H9 (cell line): ENCODE measurements around the gene SLC9A9. TPM values are rescaled to one million over a fixed set of nuclear protein-coding genes. Genes with fewer than 3 reads are reported as not detected.

ENCODE experiments used
- DNase-seq: peaks from one replicate; pipeline ENCODE4 v3.0.0-alpha.2; 2017
- H2AFZ ChIP-seq: one replicate; pipeline ENCODE4 v1.6.1; 2013; ENCODE audit warnings: mild to moderate bottlenecking, low read length, control low read depth, moderate library complexity
- H2AK5ac ChIP-seq: 2 replicates; pipeline ENCODE4 v1.6.1; 2013; ENCODE audit warnings: low read length, control low read depth, mixed read lengths; ENCODE audit not compliant: insufficient read length
- H2BK120ac ChIP-seq: one replicate; pipeline ENCODE4 v1.6.1; 2013; ENCODE audit warnings: low read depth, mild to moderate bottlenecking, low read length, control low read depth, inconsistent platforms; ENCODE audit not compliant: poor library complexity, severe bottlenecking
- H2BK12ac ChIP-seq: 2 replicates; pipeline ENCODE4 v1.6.1; 2013; ENCODE audit warnings: low read length, control low read depth, mixed read lengths, low read depth; ENCODE audit not compliant: insufficient read length
- H2BK15ac ChIP-seq: 2 replicates; pipeline ENCODE4 v1.6.1; 2013; ENCODE audit warnings: low read depth, low read length, control low read depth
- H2BK20ac ChIP-seq: one replicate; pipeline ENCODE4 v1.6.1; 2013; ENCODE audit warnings: low read depth, mild to moderate bottlenecking, low read length, control low read depth, inconsistent platforms; ENCODE audit not compliant: poor library complexity, severe bottlenecking
- H2BK5ac ChIP-seq: 2 replicates; pipeline ENCODE4 v1.6.1; 2013; ENCODE audit warnings: low read length, control low read depth, mixed read lengths; ENCODE audit not compliant: insufficient read length
- H3K14ac ChIP-seq: 2 replicates; pipeline ENCODE4 v1.6.1; 2013; ENCODE audit warnings: low read length, control low read depth; ENCODE audit not compliant: insufficient read depth
- H3K18ac ChIP-seq: 2 replicates; pipeline ENCODE4 v1.6.1; 2013; ENCODE audit warnings: low read depth, mild to moderate bottlenecking, mixed read lengths, low read length, control low read depth; ENCODE audit not compliant: insufficient read length
- H3K23ac ChIP-seq: 2 replicates; pipeline ENCODE4 v1.6.1; 2013; ENCODE audit warnings: low read length, control low read depth, mixed read lengths, low read depth; ENCODE audit not compliant: insufficient read length
- H3K23me2 ChIP-seq: 2 replicates; pipeline ENCODE4 v1.6.1; 2013; ENCODE audit warnings: low read depth, mild to moderate bottlenecking, mixed read lengths, low read length, control low read depth; ENCODE audit not compliant: insufficient read length, poor library complexity, severe bottlenecking
- H3K27ac ChIP-seq: 2 replicates; pipeline ENCODE4 v1.5.1; 2013; ENCODE audit warnings: low read length, control low read depth, mixed read lengths, low read depth; ENCODE audit not compliant: insufficient read length
- H3K27me3 ChIP-seq: 2 replicates; pipeline ENCODE4 v1.6.1; 2013; ENCODE audit warnings: low read length, control low read depth, inconsistent platforms; ENCODE audit not compliant: insufficient read depth
- H3K4ac ChIP-seq: 2 replicates; pipeline ENCODE4 v1.6.1; 2013; ENCODE audit warnings: low read depth, mild to moderate bottlenecking, control low read depth, inconsistent platforms, low read length, moderate library complexity
- H3K4me1 ChIP-seq: 2 replicates; pipeline ENCODE4 v1.6.1; 2013; ENCODE audit warnings: low read length, control low read depth, inconsistent platforms; ENCODE audit not compliant: insufficient read depth
- H3K4me2 ChIP-seq: 2 replicates; pipeline ENCODE4 v1.6.1; 2013; ENCODE audit warnings: low read length, control low read depth, mixed read lengths; ENCODE audit not compliant: insufficient read length, insufficient read depth
- H3K56ac ChIP-seq: 2 replicates; pipeline ENCODE4 v1.6.1; 2013; ENCODE audit warnings: low read depth, mild to moderate bottlenecking, mixed read lengths, low read length, control low read depth; ENCODE audit not compliant: insufficient read length
- H3K79me1 ChIP-seq: 2 replicates; pipeline ENCODE4 v1.6.1; 2013; ENCODE audit warnings: low read depth, mild to moderate bottlenecking, moderate library complexity, low read length, control low read depth, inconsistent platforms; ENCODE audit not compliant: insufficient read depth, poor library complexity, severe bottlenecking
- H3K79me2 ChIP-seq: 2 replicates; pipeline ENCODE4 v1.6.1; 2013; ENCODE audit warnings: low read length, control low read depth, inconsistent platforms; ENCODE audit not compliant: insufficient read depth
- H3K9ac ChIP-seq: 2 replicates; pipeline ENCODE4 v1.6.1; 2013; ENCODE audit warnings: low read length, control low read depth, mixed read lengths; ENCODE audit not compliant: insufficient read length; ENCODE audit errors: extremely low read depth
- H3K9me3 ChIP-seq: one replicate; pipeline ENCODE4 v1.6.1; 2013; ENCODE audit warnings: low read depth, low read length, inconsistent platforms; ENCODE audit not compliant: control insufficient read depth
- H3T11ph ChIP-seq: one replicate; pipeline ENCODE4 v1.6.1; 2013; ENCODE audit warnings: mild to moderate bottlenecking, low read length, control low read depth, inconsistent platforms
- H4K20me1 ChIP-seq: one replicate; pipeline ENCODE4 v1.6.1; 2013; ENCODE audit not compliant: control insufficient read depth, insufficient read length, insufficient read depth
- H4K5ac ChIP-seq: 2 replicates; pipeline ENCODE4 v1.6.1; 2013; ENCODE audit warnings: low read depth, mild to moderate bottlenecking, mixed read lengths, low read length, control low read depth; ENCODE audit not compliant: insufficient read length
- H4K8ac ChIP-seq: replicated peaks from 2 replicates; pipeline ENCODE4 v1.6.1; 2013; ENCODE audit warnings: low read length, control low read depth, mixed read lengths, low read depth; ENCODE audit not compliant: insufficient read length
- H4K91ac ChIP-seq: 2 replicates; pipeline ENCODE4 v1.6.1; 2013; ENCODE audit warnings: low read depth, mild to moderate bottlenecking, moderate library complexity, mixed read lengths, low read length, control low read depth; ENCODE audit not compliant: insufficient read length
- H3K27ac Mint-ChIP-seq, 3 experiments: 2 replicates in 2 of 3; 3 replicates in 1 of 3; pipeline ENCODE4 v1.8.0; 2020 to 2021; ENCODE audit warnings: mixed read lengths in 3 of 3, mild to moderate bottlenecking in 1 of 3, moderate library complexity in 1 of 3
- H3K27me3 Mint-ChIP-seq: 2 replicates; pipeline ENCODE4 v1.8.0; 2021; ENCODE audit warnings: low read depth, mild to moderate bottlenecking, moderate library complexity, mixed read lengths
- H3K36me3 Mint-ChIP-seq, 3 experiments: 2 replicates in 2 of 3; 3 replicates in 1 of 3; pipeline ENCODE4 v1.8.0; 2020 to 2021; ENCODE audit warnings: low read depth in 3 of 3, mixed read lengths in 3 of 3; ENCODE audit not compliant: insufficient read depth in 1 of 3
- H3K4me1 Mint-ChIP-seq, 2 experiments: 2 replicates each; pipeline ENCODE4 v1.8.0; 2020; ENCODE audit warnings: mixed read lengths in 2 of 2
- H3K4me3 Mint-ChIP-seq, 2 experiments: 2 replicates in 1 of 2; 3 replicates in 1 of 2; pipeline ENCODE4 v1.8.0; 2020 to 2021; ENCODE audit warnings: mild to moderate bottlenecking in 2 of 2, mixed read lengths in 2 of 2, moderate library complexity in 1 of 2
- H3K9me3 Mint-ChIP-seq, 2 experiments: 2 replicates in 1 of 2; 3 replicates in 1 of 2; pipeline ENCODE4 v1.8.0; 2020; ENCODE audit warnings: mild to moderate bottlenecking in 2 of 2, mixed read lengths in 2 of 2, moderate library complexity in 1 of 2
- CTCF ChIP-seq: fragments of 200-600 bp; sonication (generic); conservative IDR thresholded peaks from 3 replicates; pipeline ENCODE4 v1.8.0; 2021; ENCODE audit warnings: antibody characterized with exemption, mild to moderate bottlenecking
- WGBS: extraction: QIAGEN DNeasy Blood & Tissue Kit; methylation state at CpG from one replicate; pipeline ENCODE4 v1.1.7; 2013; ENCODE audit warnings: missing lambda C conversion rate, low lambda C conversion rate, mixed read lengths; ENCODE audit not compliant: insufficient read length; ENCODE audit errors: extremely low coverage; 5-methylcytosine and 5-hydroxymethylcytosine counted together
- total RNA-seq: library from RNA; stranded (reverse); gene quantifications from 2 replicates; pipeline ENCODE4 v1.2.1, GENCODE V29; 2021

SLC9A9 gene
- total RNA-seq, 1 experiment from 2014 or later = 0.35 TPM

GRCh38 chr3:143619231-143619630, 229.0 kb downstream of the SLC9A9 start:
- no peaks in the 10 kb centered on the region for H3K79me2 ChIP-seq
- no peak overlapping the region for H4K91ac ChIP-seq
- H3K9ac ChIP-seq = no peak overlapping the region
- Mint-ChIP-seq H3K27me3 (no peaks in the 10 kb centered on the region; the same call in 1 of the 2 replicates), H3K36me3 (peaks cover 9 to 15% (median 14%) of the 10 kb centered on the region in 3 experiments; a peak in 6 of 7 replicates), H3K9me3 (peaks cover 25 to 27% of the 10 kb centered on the region in 2 experiments), H3K4me3 (no peak overlapping the region), H3K27ac (no peak overlapping the region), H3K4me1 (no peaks in the 10 kb centered on the region)
- H3K23me2 ChIP-seq = no peaks in the 10 kb centered on the region
- no CpG with 5 or more reads among the region's 4 CpGs for WGBS
- no peaks in the 10 kb centered on the region for H3K4me1 ChIP-seq
- no peak overlapping the region for H3K14ac ChIP-seq
- no peak overlapping the region for H3K4me2 ChIP-seq
- H3K4ac ChIP-seq = no peak overlapping the region
- no peaks in the 10 kb centered on the region for H3K27me3 ChIP-seq
- no peak overlapping the region for H3K56ac ChIP-seq
- no peak overlapping the region for H2BK15ac ChIP-seq
- no peak overlapping the region for H3K27ac ChIP-seq
- H4K5ac ChIP-seq = no peak overlapping the region
- H3K9me3 ChIP-seq = no peaks in the 10 kb centered on the region
- no peak overlapping the region for H2BK12ac ChIP-seq
- no peak overlapping the region for H2BK120ac ChIP-seq
- H3K23ac ChIP-seq = no peak overlapping the region
- H2AFZ ChIP-seq = no peak overlapping the region
- H3T11ph ChIP-seq = no peak overlapping the region
- TF ChIP-seq CTCF = no peak
- no peak overlapping the region for H2BK20ac ChIP-seq
- no peak overlapping the region for H2BK5ac ChIP-seq
- H2AK5ac ChIP-seq = no peak overlapping the region
- no peaks in the 10 kb centered on the region for H3K79me1 ChIP-seq
- H4K8ac ChIP-seq = no peak overlapping the region
- DNase-seq = no peak
- no peak overlapping the region for H3K18ac ChIP-seq
- no peaks in the 10 kb centered on the region for H4K20me1 ChIP-seq
